DMS79 (cell line): ENCODE data around the gene USP20.

Source experiments
- DNase-seq: peaks from one replicate; lab custom pipeline; 2025; lab: John Stamatoyannopoulos, UW

The USP20 gene

GRCh38 chr9:129823935-129824601, 11.2 kb upstream of the USP20 start, which contains the start of gene TOR1A:
Gene TOR1A (minus strand): TSS chr9:129824136. CDS start chr9:129824085, 51 bp downstream.
- DNase-seq: peak; percentile 85

GRCh38 chr9:129826344-129826743, 8.9 kb upstream of the USP20 start:
- DNase-seq: no peak

- DNase-seq: no peak
Observed at GRCh38 chr9:129826759-129827158, 8.5 kb upstream of the USP20 start.

- DNase-seq: no peak
Observed at GRCh38 chr9:129828051-129828450, 7.2 kb upstream of the USP20 start.

GRCh38 chr9:129828969-129829368, 6.3 kb upstream of the USP20 start:
- DNase-seq: no peak

GRCh38 chr9:129832982-129833381, 2.3 kb upstream of the USP20 start:
- DNase-seq: no peak

GRCh38 chr9:129834489-129835127, 650 bp upstream of the USP20 start:
- DNase-seq: no peak

GRCh38 chr9:129835860-129836223, 584 bp downstream of the USP20 start:
- DNase-seq: no peak

- no peak for DNase-seq
Observed at GRCh38 chr9:129836311-129837007, 1.2 kb downstream of the USP20 start.

GRCh38 chr9:129838707-129839259, 3.5 kb downstream of the USP20 start:
- no peak for DNase-seq

GRCh38 chr9:129839324-129840023, 4.2 kb downstream of the USP20 start:
- DNase-seq: no peak

- peak; percentile 70 for DNase-seq
Observed at GRCh38 chr9:129840034-129840433, 4.8 kb downstream of the USP20 start.

- no peak for DNase-seq
Observed at GRCh38 chr9:129841071-129841470, 5.8 kb downstream of the USP20 start.

GRCh38 chr9:129845373-129845772, 10.1 kb downstream of the USP20 start:
- DNase-seq: no peak

- no peak for DNase-seq
Observed at GRCh38 chr9:129848712-129849441, 13.6 kb downstream of the USP20 start.

- no peak for DNase-seq
Observed at GRCh38 chr9:129849901-129850300, 14.6 kb downstream of the USP20 start.

GRCh38 chr9:129850821-129851550, 15.7 kb downstream of the USP20 start:
- DNase-seq: peak; percentile 37

- peak; percentile 59 for DNase-seq
Observed at GRCh38 chr9:129851821-129852220, 16.6 kb downstream of the USP20 start.

GRCh38 chr9:129852579-129852978, 17.3 kb downstream of the USP20 start:
- peak; percentile 51 for DNase-seq

GRCh38 chr9:129853614-129854013, 18.4 kb downstream of the USP20 start:
- peak; percentile 44 for DNase-seq

- no peak for DNase-seq
Observed at GRCh38 chr9:129854588-129855110, 19.4 kb downstream of the USP20 start.
